H54 (cell line): ENCODE measurements around the gene MDC1.
"Not testable (repeated sequence)": the region's sequence is repeated elsewhere in the genome, so short reads cannot be mapped to it uniquely, and the experiment has no call there.

ENCODE experiments used
- DNase-seq: peaks from one replicate; pipeline ENCODE4 v3.0.0; 2011; ENCODE audit warnings: low spot score, mixed read lengths; ENCODE audit not compliant: insufficient read length
- FAIRE-seq: peaks from 3 replicates; lab custom pipeline; 2011; peaks lifted over from hg19 to GRCh38; lab: Jason Lieb, UNC
- POLR2A ChIP-seq: IDR thresholded peaks from 2 replicates; pipeline ENCODE4 v1.6.1; 2011; ENCODE audit warnings: low read depth, mild to moderate bottlenecking, low read length

Gene MDC1

DNA sequence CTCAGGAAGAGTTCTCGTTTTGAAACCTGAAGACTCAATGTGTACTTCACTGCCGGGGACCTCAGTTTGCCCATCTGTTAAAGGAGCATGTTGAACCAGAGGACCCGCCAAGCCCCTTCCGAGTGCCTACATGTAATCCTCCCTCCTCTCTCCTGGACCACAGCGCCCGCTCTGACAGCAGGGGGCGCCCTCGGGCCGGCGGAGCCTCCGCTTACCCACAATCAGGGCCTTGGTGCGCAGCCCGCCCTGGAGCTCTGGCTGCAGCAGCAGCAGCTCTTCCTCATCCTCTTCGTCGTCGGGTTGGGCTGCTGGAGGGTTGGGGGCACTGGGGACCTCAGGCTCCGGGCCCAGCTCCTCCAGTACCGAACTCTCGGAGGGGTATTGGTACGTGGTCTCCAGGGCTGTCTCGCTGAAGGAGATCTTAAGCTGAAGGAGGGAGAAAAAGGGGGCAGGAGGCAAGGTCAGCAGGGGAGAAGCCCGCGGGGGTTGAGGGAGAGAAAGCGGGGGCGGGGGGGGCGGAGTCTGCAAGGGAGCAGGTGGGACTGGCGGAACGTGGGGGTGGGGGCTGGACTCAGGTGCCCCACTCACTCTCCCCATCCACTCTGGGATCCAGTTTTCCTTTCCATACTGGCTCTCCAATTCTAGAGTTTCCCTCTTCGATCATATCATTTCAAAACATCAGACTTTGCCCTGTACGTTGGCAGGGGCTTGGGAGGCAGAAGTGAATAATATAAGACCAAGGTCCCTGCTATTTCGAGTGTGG lies 37.9 kb downstream of the MDC1 start:
- FAIRE-seq (no peak), DNase-seq (no peak)
- no peak for TF ChIP-seq POLR2A

GRCh38 chr6:30676660-30677285 lies 40.3 kb downstream of the MDC1 start:
- no peak for TF ChIP-seq POLR2A
- DNase-seq (no peak), FAIRE-seq (no peak)

GRCh38 chr6:30672445-30673253 lies 44.4 kb downstream of the MDC1 start, which contains the start of gene DHX16:
DHX16 (minus strand) TSS chr6:30673006; CDS start chr6:30672841, 165 bp downstream.
- peak; percentile 69 for FAIRE-seq
- TF ChIP-seq POLR2A = peak; percentile 32; the same call in 1 of the 2 replicates
- peak; percentile 89 for DNase-seq

DNA sequence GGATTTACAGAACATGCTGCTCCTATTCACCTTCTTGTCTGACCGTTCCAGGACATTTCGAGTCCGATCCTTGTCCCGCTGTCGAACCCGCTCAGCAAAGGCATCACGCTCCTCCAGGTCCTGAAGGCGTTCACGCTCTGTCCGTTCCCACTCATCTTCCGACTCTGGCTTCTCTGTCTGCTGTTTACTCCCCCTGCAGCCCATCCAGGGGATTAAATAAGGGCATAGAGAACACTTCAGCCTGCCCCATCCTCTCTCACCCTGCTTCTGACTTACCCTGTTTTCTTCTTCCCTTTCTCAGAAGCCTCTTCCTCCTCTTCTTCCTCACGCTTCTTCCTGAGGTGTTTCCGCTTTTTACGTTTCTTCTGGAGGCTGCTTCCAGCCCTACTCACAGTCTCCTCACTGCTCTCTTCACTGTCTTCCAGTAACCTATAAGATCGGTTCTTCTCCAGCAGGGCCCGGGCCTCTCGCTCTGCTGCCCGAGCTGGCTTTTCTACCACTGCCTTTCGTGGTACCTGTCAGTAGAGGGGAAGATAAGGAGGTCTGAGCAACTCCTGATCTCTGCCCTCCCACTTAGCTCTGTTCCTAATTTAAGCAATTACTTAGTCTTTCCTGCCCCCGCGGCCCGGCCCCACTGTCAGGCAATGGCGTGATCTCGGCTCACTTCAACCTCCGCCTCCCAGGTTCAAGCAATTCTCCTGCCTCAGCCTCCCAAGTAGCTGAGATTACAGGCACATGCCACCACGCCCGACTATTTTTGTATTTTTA lies 46.1 kb downstream of the MDC1 start:
- no peak for FAIRE-seq
- TF ChIP-seq POLR2A = no peak
- no peak for DNase-seq

DNA sequence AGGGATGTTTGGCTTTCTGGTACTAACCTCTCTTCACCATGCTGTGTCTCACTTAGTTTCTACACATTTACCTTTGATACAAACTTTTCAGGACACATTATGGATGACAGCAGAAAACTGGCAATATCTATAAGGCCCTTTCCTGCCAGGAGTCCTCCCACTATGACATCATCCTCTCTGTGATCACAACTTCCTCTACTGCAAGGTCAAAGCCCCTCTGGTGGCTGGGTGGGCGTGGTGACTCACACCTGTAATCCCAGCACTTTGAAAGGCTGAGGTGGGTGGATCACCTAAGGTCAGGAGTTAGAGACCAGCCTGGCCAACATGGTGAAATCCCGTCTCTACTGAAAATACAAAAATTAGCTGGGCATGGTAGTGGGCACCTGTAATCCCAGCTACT lies 50.8 kb downstream of the MDC1 start:
- FAIRE-seq, DNase-seq: not testable (repeated sequence)

- DNase-seq = no peak
- no peak for FAIRE-seq
- no peak for TF ChIP-seq POLR2A
Observed at GRCh38 chr6:30664994-30665767, 51.9 kb downstream of the MDC1 start.

- not testable (repeated sequence) for FAIRE-seq, DNase-seq
Observed at GRCh38 chr6:30657922-30658321, 59.2 kb downstream of the MDC1 start.

GRCh38 chr6:30657454-30657853 lies 59.6 kb downstream of the MDC1 start:
- FAIRE-seq (no peak), DNase-seq (no peak)
- no peak for TF ChIP-seq POLR2A

DNA sequence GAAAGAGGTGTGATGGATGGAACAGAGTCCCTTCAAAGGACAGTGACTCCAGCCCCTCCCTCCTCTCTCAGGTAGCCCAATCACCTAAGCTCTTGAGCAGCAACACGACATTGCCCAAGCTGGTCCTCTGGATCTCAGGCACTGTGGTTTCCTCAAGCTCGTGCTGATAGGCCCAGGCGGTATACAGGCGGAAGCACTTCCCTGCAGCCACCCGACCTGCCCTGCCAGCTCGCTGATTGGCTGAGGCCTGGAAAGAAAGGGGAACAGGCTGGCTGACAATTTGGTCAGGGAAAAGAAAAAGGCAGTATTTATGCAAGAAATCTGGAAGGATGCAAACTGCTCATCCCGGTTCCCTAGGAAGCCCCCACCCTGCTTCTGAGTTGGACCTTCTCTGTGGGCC lies 60.6 kb downstream of the MDC1 start:
- no peak for FAIRE-seq
- DNase-seq = no peak
- TF ChIP-seq POLR2A = no peak

DNA sequence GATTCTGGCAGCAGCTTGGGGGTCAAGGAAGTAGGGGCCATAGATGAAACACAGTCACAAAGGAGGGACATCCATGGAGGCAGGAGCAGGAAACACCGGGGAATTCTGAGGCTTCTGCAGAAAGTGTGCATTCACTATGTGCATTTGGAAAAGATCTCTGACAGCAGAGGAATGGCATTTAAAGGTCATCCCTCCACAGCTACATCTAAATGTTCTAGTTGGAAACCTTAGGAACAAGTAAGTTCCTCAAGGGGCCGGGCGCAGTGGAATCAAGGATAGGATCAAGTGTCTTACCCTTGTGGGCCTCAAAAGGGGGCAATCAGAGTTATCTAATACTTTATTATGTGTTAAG lies 61.4 kb downstream of the MDC1 start:
- no peak for DNase-seq
- FAIRE-seq = no peak
- TF ChIP-seq POLR2A = no peak

DNA sequence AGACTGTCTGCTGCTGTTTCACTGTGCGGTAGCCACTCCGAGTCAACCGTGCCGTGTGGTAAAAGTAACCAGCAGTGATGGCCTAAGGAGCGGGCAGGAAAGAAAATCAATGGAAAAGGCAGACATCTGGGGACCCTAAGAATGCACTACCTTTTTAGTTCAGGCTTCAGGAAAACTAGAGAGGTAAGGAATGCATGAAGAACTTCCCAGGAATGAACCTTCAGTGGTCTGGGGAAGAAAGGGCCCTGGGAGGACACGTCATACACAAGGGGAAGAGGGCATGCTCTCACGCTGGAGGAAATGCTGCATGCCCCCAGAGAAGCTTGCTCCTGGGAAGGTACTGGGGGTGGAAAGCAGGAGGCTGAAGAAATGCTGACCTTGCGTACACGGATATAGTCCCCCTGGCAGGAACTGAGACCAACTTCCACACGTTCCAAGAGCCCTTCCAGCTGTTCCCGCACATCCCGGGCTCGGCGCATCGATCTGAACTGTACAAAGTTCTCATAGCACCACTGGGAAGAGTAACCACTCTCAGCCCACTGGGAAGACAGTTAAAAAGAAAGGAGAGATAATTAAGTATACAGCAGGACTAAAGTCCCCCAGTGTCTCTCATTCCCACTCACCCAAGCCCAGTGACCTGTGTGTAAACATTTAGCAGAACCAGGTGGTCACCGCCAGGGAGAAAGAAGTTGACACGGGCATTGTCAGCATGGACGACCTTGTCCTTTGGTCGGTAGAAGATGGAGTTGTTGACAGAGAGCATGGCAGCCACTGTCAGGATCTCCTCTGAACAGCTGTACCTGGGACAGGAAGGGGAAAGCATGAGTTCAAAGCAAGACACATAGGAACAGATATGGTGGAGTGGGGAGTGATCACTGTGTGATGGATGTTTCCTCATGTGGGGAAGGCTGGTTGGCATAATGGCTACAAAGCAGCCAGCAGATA lies 62.0 kb downstream of the MDC1 start:
- FAIRE-seq (no peak), DNase-seq (no peak)

GRCh38 chr6:30651143-30651542 lies 65.9 kb downstream of the MDC1 start:
- DNase-seq (no peak), FAIRE-seq (no peak)
- no peak for TF ChIP-seq POLR2A

More for the DNA sequence above, 62.0 kb downstream of the MDC1 start:
- TF ChIP-seq POLR2A = no peak
